Stimulated activated CD8-positive, alpha-beta memory T cell treated with anti-CD3 and anti-CD28 coated beads, Interleukin-7, amount 100 ng/mL, for 48 hours (primary cell): ENCODE measurements around the gene SAP30BP.

Source experiments
- DNase-seq, 2 donors: peaks; one replicate each; pipeline ENCODE4 v3.0.0-alpha.2; 2020; ENCODE audit warnings: low read depth in 1 of 2; ENCODE audit errors: extremely low read depth in 1 of 2

Gene SAP30BP

GRCh38 chr17:75666959-75667790, at the start of gene SAP30BP, which contains the start of gene RECQL5:
Gene SAP30BP, plus strand, starts transcription at chr17:75667338. Its CDS starts 35 bp downstream, at chr17:75667373.
Gene RECQL5, minus strand, starts transcription at chr17:75667154. Its CDS starts 597 bp downstream, at chr17:75666557.
- DNase-seq, result peak; percentile 94 to 97

GRCh38 chr17:75617675-75618074, 49.5 kb upstream of the SAP30BP start:
- DNase-seq, result no peak

GRCh38 chr17:75619506-75620431, 47.4 kb upstream of the SAP30BP start:
- no peak for DNase-seq

- DNase-seq, result no peak
Measured at GRCh38 chr17:75621489-75621888, 45.6 kb upstream of the SAP30BP start.

- DNase-seq, result no peak
Measured at GRCh38 chr17:75622076-75622475, 45.1 kb upstream of the SAP30BP start.

GRCh38 chr17:75622771-75623273, 44.3 kb upstream of the SAP30BP start:
- DNase-seq, result no peak

GRCh38 chr17:75623386-75623785, 43.8 kb upstream of the SAP30BP start:
- no peak for DNase-seq

- no peak for DNase-seq
Measured at GRCh38 chr17:75624021-75624420, 43.1 kb upstream of the SAP30BP start.

GRCh38 chr17:75624714-75625345, 42.3 kb upstream of the SAP30BP start:
- DNase-seq, result no peak

GRCh38 chr17:75625813-75626486, 41.2 kb upstream of the SAP30BP start:
- no peak for DNase-seq

- no peak for DNase-seq
Measured at GRCh38 chr17:75626496-75627038, 40.6 kb upstream of the SAP30BP start.

- DNase-seq, result no peak
Measured at GRCh38 chr17:75627094-75627493, 40.0 kb upstream of the SAP30BP start.

GRCh38 chr17:75628425-75628824, 38.7 kb upstream of the SAP30BP start:
- DNase-seq, result no peak

- no peak for DNase-seq
Measured at GRCh38 chr17:75629157-75629556, 38.0 kb upstream of the SAP30BP start.

- DNase-seq, result no peak
Measured at GRCh38 chr17:75630071-75630917, 36.8 kb upstream of the SAP30BP start.

- no peak for DNase-seq
Measured at GRCh38 chr17:75631353-75631752, 35.8 kb upstream of the SAP30BP start.

- DNase-seq, result no peak
Measured at GRCh38 chr17:75632428-75632827, 34.7 kb upstream of the SAP30BP start.

GRCh38 chr17:75632863-75633485, 34.2 kb upstream of the SAP30BP start, which contains the start of gene SMIM5:
Gene SMIM5, plus strand, starts transcription at chr17:75633434. Its CDS starts 6,768 bp downstream, at chr17:75640202.
- DNase-seq, result peak; percentile 53 to 55
